HEK293 (cell line): ENCODE data around the gene SLC2A6.

Experiments used
- CTCF ChIA-PET: fragments of 350-600 bp; formaldehyde crosslinking; extraction: SDS; loops from one replicate; lab custom pipeline; 2021; ENCODE audit warnings: antibody characterized with exemption; lab: Yijun Ruan, JAX
- POLR2A ChIA-PET: fragments of 300-600 bp; formaldehyde crosslinking; extraction: SDS; loops from one replicate; lab custom pipeline; 2020; ENCODE audit warnings: antibody characterized with exemption, inconsistent platforms; lab: Yijun Ruan, JAX
- H3K27ac ChIP-seq: fragments of 200-500 bp; sonication (Bioruptor generic); 2 replicates; pipeline ENCODE4 v1.5.1; 2014; ENCODE audit warnings: low read depth, low read length, control low read depth, inconsistent platforms; ENCODE audit errors: extremely low read depth
- H3K36me3 ChIP-seq, 2 experiments: fragments of 200-500 bp in 1 of 2; sonication (Bioruptor generic) in 1 of 2; 1 replicate in 1 of 2; 2 replicates in 1 of 2; pipeline ENCODE4 v1.5.1; 2014 to 2017; ENCODE audit warnings: inconsistent platforms in 2 of 2, low read length in 2 of 2; ENCODE audit not compliant: control insufficient read depth in 2 of 2, insufficient read depth in 1 of 2
- H3K4me1 ChIP-seq: fragments of 200-500 bp; sonication (Bioruptor generic); 2 replicates; pipeline ENCODE4 v1.5.1; 2014; ENCODE audit warnings: mild to moderate bottlenecking, low read length, inconsistent platforms; ENCODE audit not compliant: control insufficient read depth, insufficient read depth
- H3K4me3 ChIP-seq: 2 replicates; pipeline ENCODE4 v1.5.1; 2011; ENCODE audit warnings: low read depth, mild to moderate bottlenecking, control low read depth, low read length, moderate library complexity
- H3K9me3 ChIP-seq: fragments of 200-500 bp; sonication (Bioruptor generic); 2 replicates; pipeline ENCODE4 v1.5.1; 2014; ENCODE audit warnings: low read depth, low read length, inconsistent platforms; ENCODE audit not compliant: control insufficient read depth, insufficient read depth
- EGR2 ChIP-seq: fragments of 450-650 bp; formaldehyde crosslinking; IDR thresholded peaks from 2 replicates; pipeline ENCODE4 v1.5.1; 2016; ENCODE audit warnings: low read depth, missing biosample characterization, missing genetic modification characterization
- KLF17 ChIP-seq: fragments of 450-650 bp; formaldehyde crosslinking; IDR thresholded peaks from 2 replicates; pipeline ENCODE4 v1.5.1; 2016; ENCODE audit warnings: missing biosample characterization, missing genetic modification characterization
- KLF7 ChIP-seq: fragments of 450-650 bp; formaldehyde crosslinking; IDR thresholded peaks from 2 replicates; pipeline ENCODE4 v1.5.1; 2016; ENCODE audit warnings: missing biosample characterization, missing genetic modification characterization, borderline replicate concordance
- PBX3 ChIP-seq: sonication (generic); formaldehyde crosslinking; IDR thresholded peaks from 2 replicates; pipeline ENCODE4 v1.8.1; 2022; ENCODE audit warnings: mild to moderate bottlenecking, moderate library complexity, missing genetic modification reagents
- PRDM10 ChIP-seq: fragments of 450-650 bp; formaldehyde crosslinking; IDR thresholded peaks from 2 replicates; pipeline ENCODE4 v1.5.1; 2016; ENCODE audit warnings: missing biosample characterization, missing genetic modification characterization
- YY1 ChIP-seq: fragments of 450-650 bp; formaldehyde crosslinking; IDR thresholded peaks from 2 replicates; pipeline ENCODE4 v1.5.1; 2018; ENCODE audit warnings: missing biosample characterization, missing genetic modification characterization
- ZBTB8A ChIP-seq: fragments of 450-650 bp; formaldehyde crosslinking; IDR thresholded peaks from 2 replicates; pipeline ENCODE4 v1.5.1; 2016; ENCODE audit warnings: missing biosample characterization, missing genetic modification characterization
- ZIC2 ChIP-seq: fragments of 450-650 bp; formaldehyde crosslinking; IDR thresholded peaks from 2 replicates; pipeline ENCODE4 v1.5.1; 2016; ENCODE audit warnings: missing biosample characterization, missing genetic modification characterization
- ZNF121 ChIP-seq: fragments of 450-650 bp; formaldehyde crosslinking; IDR thresholded peaks from 2 replicates; pipeline ENCODE4 v1.5.1; 2016; ENCODE audit warnings: missing biosample characterization, missing genetic modification characterization
- ZNF24 ChIP-seq: fragments of 450-650 bp; formaldehyde crosslinking; IDR thresholded peaks from 2 replicates; pipeline ENCODE4 v1.5.1; 2016; ENCODE audit warnings: missing biosample characterization, missing genetic modification characterization
- ZNF366 ChIP-seq: fragments of 450-650 bp; formaldehyde crosslinking; conservative IDR thresholded peaks from 2 replicates; pipeline ENCODE4 v1.5.1; 2016; ENCODE audit warnings: missing biosample characterization, missing genetic modification characterization
- ZNF398 ChIP-seq: fragments of 450-650 bp; formaldehyde crosslinking; IDR thresholded peaks from 2 replicates; pipeline ENCODE4 v1.5.1; 2017; ENCODE audit warnings: missing biosample characterization, missing genetic modification characterization
- ZNF555 ChIP-seq: fragments of 450-650 bp; formaldehyde crosslinking; conservative IDR thresholded peaks from 2 replicates; pipeline ENCODE4 v1.5.1; 2017; ENCODE audit warnings: missing biosample characterization, mild to moderate bottlenecking, missing genetic modification characterization, inconsistent platforms
- ZNF558 ChIP-seq: fragments of 450-650 bp; formaldehyde crosslinking; IDR thresholded peaks from 2 replicates; pipeline ENCODE4 v1.5.1; 2016; ENCODE audit warnings: missing biosample characterization, missing genetic modification characterization
- ZNF571 ChIP-seq: fragments of 450-650 bp; formaldehyde crosslinking; IDR thresholded peaks from 2 replicates; pipeline ENCODE4 v1.5.0; 2017; ENCODE audit warnings: missing biosample characterization, missing genetic modification characterization
- ZSCAN30 ChIP-seq: fragments of 450-650 bp; IDR thresholded peaks from 2 replicates; pipeline ENCODE4 v1.5.1; 2018; ENCODE audit warnings: missing biosample characterization, mild to moderate bottlenecking, missing genetic modification characterization, moderate library complexity

The SLC2A6 gene

GRCh38 chr9:133515240-133515610, 36.3 kb upstream of the SLC2A6 start:
- TF ChIP-seq ZNF571 (no peak), ZNF24 (tag by site-specific recombination) (no peak), ZNF121 (tag by site-specific recombination) (no peak), ZSCAN30 (tag by site-specific recombination) (no peak), ZNF558 (no peak), ZBTB8A (tag by site-specific recombination) (no peak), ZNF555 (tag by site-specific recombination) (no peak), YY1 (tag by site-specific recombination) (no peak)
- no peak overlapping the region for H3K27ac ChIP-seq
- CTCF ChIA-PET = interaction anchor here (1.2 kb wide), 1 partner anchor 29 kb away, joined by 4 read pairs; no protein-coding TSS in a partner anchor
- H3K4me3 ChIP-seq = no peak overlapping the region
- H3K9me3 ChIP-seq = no peaks in the 10 kb centered on the region
- no peaks in the 10 kb centered on the region for H3K4me1 ChIP-seq
- POLR2A ChIA-PET = no interaction called here
- H3K36me3 ChIP-seq = no peaks in the 10 kb centered on the region

GRCh38 chr9:133514460-133515239, 35.8 kb upstream of the SLC2A6 start:
- ChIA-PET POLR2A (no interaction called here), CTCF (interaction anchor here (1.2 kb wide), 1 partner anchor 28 kb away, joined by 4 read pairs; no protein-coding TSS in a partner anchor)

More at GRCh38 chr9:133514460-133515239, 35.8 kb upstream of the SLC2A6 start:
- H3K4me3 ChIP-seq = no peak overlapping the region
- peaks cover 4% of the 10 kb centered on the region; the same call in 1 of the 2 replicates for H3K4me1 ChIP-seq
- H3K9me3 ChIP-seq = no peaks in the 10 kb centered on the region
- H3K27ac ChIP-seq = no peak overlapping the region
- TF ChIP-seq EGR2 (tag by site-specific recombination) = 0 out of 2 replicates have a peak, but pooled peaks have one; percentile 19
- no peak for TF ChIP-seq KLF7 (tag by site-specific recombination)
- no peak for TF ChIP-seq PBX3
- TF ChIP-seq ZNF366 (tag by site-specific recombination) = peak; percentile 70
- peak; percentile 73 for TF ChIP-seq ZNF398 (tag by site-specific recombination)
- peak; percentile 46 for TF ChIP-seq PRDM10 (tag by site-specific recombination)
- peak; percentile 41; the same call in 1 of the 2 replicates for TF ChIP-seq KLF17 (tag by site-specific recombination)
- TF ChIP-seq ZIC2 = 0 out of 2 replicates have a peak, but pooled peaks have one; percentile 19
- no peaks in the 10 kb centered on the region for H3K36me3 ChIP-seq
